GM12865 (cell line): ENCODE results near the gene RPE65.

Source experiments
- DNase-seq: peaks from one replicate; pipeline ENCODE4 v3.0.0; 2010; ENCODE audit warnings: low read depth
- H3K4me3 ChIP-seq: 2 replicates; pipeline ENCODE4 v1.5.1; 2011; ENCODE audit warnings: mild to moderate bottlenecking, low read depth, low read length, control low read depth
- TF ChIP-seq, protein P1 (sequence below): IDR thresholded peaks from 2 replicates; pipeline ENCODE4 v1.5.1; 2011; ENCODE audit warnings: low read length, control low read depth, low read depth, inconsistent platforms; ENCODE audit not compliant: insufficient read depth; ENCODE audit errors: missing control alignments

The RPE65 gene

DNA sequence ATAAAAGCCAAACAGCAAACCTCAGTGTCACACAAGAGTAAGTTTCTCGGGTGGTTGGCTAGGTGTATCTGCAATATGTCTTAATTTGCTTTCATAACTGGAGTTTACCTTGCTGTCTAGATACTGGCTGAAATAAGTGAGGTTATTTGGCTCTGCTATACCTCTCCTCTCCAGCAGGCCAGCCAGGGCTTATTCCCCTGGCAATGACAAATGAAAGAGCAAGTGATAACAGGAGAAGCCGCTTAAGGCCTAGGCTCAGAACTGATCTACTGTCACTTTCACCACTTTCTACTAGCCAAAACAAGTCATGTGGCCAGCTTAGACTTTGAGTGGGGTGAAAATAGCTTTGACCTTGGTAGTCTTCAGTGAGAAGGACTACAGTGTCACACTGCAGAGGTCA lies 4.8 kb upstream of the RPE65 start:
- H3K4me3 ChIP-seq: no peak overlapping the region
- DNase-seq: peak; percentile 22
- TF ChIP-seq, protein P1, sequence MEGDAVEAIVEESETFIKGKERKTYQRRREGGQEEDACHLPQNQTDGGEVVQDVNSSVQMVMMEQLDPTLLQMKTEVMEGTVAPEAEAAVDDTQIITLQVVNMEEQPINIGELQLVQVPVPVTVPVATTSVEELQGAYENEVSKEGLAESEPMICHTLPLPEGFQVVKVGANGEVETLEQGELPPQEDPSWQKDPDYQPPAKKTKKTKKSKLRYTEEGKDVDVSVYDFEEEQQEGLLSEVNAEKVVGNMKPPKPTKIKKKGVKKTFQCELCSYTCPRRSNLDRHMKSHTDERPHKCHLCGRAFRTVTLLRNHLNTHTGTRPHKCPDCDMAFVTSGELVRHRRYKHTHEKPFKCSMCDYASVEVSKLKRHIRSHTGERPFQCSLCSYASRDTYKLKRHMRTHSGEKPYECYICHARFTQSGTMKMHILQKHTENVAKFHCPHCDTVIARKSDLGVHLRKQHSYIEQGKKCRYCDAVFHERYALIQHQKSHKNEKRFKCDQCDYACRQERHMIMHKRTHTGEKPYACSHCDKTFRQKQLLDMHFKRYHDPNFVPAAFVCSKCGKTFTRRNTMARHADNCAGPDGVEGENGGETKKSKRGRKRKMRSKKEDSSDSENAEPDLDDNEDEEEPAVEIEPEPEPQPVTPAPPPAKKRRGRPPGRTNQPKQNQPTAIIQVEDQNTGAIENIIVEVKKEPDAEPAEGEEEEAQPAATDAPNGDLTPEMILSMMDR: peak; percentile 16

DNA sequence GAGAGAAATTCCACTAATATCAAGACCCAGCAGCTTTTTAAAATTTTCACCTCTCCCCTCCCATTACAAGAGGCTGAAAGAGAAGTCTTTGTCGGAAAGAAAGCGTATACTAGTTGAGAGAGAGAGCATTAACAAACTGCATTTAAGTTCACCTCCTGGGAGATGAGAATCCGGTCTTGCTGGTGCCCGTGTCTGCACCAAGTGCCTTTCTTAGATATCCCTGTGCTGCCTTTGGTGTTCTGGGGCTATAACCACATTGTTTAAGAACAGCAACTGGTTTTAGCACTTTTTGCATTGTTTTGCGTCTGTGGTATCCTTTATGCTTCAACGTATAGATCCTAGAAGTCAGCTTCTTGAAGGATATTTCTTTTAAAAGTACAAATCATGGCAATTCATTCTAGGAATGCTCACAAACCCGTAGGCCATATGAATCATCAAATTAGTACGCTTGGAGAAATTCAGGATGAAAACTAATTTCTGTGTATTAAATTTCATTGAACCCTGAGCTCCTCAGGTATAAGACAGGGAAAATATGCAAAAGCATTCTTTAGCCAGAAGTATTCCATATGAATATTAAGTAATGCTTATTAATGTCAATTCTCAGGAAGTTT lies 3.4 kb upstream of the RPE65 start:
- no peak overlapping the region for H3K4me3 ChIP-seq
- TF ChIP-seq, protein P1: no peak
- DNase-seq: no peak

DNA sequence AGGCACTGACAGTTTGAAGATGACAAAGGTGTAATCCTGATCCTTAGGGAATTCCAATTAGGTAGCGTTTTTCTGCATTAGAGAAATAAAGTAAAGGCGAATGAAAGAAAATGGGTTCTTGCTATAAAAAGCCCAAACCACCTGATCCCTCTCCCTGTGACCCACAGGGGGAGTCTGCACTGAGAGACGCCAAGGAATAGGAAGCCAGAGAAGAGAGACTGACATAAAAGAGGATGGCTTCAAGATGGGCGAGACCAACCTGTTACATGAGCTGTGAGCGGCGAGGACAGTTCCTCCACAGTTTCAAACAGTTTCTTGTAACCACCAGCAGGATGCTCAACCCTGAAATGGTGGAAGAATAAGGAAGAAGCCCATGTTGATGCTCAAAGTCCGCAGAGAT lies 1.4 kb downstream of the RPE65 start:
- TF ChIP-seq, protein P1: no peak
- no peak overlapping the region for H3K4me3 ChIP-seq
- DNase-seq: no peak

DNA sequence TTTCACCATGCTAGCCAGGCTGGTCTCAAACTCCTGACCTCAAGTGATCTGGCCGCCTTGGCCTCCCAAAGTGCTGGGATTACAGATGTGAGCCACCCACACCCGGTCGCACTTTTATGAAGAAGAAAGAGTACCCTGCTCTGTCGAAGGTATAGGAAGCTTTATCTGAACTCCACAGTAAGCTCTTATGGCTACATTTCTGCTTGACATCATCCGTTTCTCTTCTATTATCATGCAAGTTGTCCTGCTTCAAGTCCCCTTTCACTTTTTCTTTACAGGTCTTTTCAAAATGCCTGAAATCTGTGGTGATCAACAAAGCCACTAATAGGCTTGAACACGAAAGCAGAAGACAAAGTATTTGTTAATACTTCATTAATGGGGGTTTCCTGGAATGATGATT lies 4.0 kb downstream of the RPE65 start:
- no peak overlapping the region for H3K4me3 ChIP-seq
- TF ChIP-seq, protein P1: no peak
- DNase-seq: no peak

DNA sequence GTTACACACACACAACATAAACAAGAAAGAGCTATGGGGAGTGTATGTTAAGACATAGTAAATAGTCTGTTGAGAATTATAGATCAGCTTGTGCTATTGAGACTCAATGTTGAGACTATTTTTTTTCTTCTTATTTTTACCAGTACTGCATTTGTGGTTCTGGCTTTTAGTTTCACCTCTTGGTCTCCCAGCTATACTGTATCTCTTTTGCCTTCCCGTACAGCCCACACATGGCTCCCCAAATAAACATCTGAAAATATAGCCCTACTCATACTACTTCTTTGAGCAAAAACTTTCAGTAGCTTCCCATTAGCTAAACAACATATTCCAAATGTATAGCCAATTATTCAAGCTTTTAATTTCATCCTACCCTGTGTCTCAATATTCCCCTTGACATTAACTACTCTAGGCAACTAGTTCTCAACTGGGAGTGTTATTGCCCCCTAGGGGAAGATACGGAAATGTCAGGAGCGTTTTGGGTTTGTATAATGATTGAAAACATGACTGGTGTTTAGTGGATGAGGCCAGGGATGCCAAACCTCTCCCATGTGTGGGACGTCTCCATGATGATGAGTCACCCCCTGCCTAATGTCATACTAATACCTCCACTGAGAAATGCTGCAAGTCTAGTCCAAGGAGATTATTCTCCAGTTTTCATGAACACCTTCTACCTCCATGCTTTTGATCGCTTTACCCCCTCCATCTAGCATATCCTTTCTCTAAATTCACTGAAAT lies 6.8 kb downstream of the RPE65 start:
- no peak overlapping the region for H3K4me3 ChIP-seq
- TF ChIP-seq, protein P1: peak; percentile 64
- peak; percentile 42 for DNase-seq

DNA sequence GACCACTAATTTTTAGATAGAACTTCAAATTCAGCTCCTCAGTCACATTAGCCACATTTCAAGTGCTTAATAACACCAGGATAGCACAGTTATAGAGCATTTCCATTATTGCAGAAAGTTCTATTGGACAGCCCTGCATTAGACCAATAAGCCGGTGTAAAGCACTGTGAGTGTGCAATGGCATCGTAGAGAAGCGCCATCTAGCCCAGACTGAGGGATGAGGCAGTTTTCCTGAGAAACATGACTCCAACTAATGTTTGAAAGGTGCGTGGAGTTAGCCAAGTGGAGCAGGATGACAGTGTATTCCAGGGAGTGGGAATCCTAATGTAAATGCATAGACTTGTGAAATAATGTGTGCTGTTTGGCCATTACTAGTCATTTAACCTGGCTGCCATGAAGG lies 7.7 kb downstream of the RPE65 start:
- no peak overlapping the region for H3K4me3 ChIP-seq
- TF ChIP-seq, protein P1: no peak
- no peak for DNase-seq
